Measurements from ENCODE around the gene KLHDC8A.
"Not testable (repeated sequence)": the region's sequence is repeated elsewhere in the genome, so short reads cannot be mapped to it uniquely, and the experiment has no call there.

The KLHDC8A gene

DNA sequence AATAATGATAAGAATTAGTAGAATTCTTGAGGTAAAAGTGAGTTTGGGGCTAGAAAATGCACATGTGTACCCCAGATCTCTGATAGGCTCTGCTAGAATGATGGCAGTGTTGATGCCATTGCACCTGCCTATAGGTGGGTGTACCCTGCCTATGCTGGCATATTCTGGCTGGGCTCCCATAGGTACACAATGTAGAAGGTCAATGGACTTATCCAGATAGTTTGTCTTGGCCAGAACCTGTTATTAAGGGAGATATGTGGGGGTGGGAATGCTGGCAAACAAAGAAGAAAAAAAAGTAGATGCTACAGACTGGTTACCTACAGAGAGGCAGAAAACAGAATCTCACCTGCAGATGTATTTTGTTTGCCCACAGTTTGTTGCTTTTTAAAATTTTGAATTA is 14.1 kb upstream of the KLHDC8A start:
- no peak for DNase-seq

DNA sequence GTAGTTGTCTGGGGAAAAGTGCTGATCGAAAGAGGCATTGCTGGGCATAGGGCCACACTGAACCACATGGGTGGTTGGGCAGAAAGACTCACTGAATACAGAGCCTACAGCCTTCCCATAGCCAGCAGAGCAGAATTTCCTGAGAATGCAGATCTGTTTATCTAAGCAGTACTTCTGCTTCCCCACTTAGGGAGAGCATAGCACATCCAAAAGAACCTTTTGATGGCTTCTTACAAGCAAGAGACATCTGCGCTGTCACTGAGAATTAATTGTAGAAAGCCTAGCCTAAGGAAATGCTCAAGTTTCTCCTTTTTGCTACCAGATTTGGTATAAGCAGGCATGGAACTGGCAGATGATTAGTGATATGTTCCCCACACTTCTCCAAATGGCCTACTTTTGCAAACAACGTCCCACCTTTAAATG is 13.0 kb upstream of the KLHDC8A start:
- no peak for DNase-seq

DNA sequence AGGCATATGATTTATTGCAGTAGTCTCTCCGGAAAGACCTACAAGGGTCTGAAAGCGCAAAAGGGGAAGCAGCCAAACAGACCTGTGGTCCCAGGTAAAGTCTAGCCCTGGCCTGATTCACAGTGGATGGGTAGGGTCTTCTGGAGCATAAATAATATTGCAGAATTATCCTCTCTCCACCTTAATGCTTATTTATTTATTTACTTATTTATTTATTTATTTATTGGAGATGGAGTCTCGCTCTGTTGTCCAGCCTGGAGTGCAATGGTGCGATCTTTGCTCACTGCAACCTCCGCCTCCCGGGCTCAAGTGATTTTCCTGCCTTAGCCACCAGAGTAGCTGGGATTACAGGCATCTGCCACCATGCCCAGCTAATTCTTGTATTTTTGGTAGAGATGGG is 11.8 kb upstream of the KLHDC8A start:
- no peak for DNase-seq

DNA sequence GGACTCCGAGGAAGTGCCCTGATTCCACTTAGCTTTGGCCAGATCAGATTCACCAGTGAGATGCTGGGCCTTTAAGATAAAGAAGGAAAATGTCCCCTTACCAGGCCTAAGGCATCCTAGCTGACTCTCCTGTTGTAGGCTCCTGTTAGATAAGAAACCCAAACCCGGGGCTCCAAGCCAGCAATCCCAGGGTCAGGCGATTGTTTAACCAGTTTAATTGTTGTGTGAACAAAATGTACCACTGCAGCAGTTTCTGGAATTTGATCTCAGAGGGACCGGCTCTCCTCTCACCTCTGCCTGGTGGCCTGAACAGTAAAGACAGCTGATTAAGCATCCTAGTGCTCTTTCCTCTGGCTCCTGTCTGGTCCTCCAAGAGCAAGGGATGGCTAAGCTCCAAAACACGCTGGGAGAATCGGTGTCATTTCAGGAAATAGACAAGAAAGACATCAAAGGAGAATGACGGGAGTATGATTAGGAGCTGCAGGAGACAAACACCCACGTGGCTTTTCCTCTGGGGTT is 9.3 kb upstream of the KLHDC8A start:
- no peak for DNase-seq

DNA sequence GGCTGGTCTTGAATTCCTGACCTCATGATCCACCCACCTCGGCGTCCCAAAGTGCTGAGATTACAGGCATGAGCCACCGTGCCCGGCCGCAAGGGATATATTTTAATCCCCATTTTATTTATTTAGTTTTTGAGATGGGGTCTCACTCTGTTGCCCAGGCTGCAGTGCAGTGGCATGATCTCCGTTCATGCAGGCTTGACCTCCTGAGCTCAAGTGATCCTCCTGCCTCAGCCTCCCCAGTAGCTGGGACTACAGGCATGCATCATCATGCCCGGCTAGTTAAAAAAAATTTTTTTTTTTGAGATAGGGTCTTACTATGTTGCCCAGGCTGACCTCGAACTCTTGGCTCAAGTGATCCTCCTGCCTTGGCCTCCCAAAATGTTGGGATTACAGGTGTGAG is 8.4 kb upstream of the KLHDC8A start:
- not testable (repeated sequence) for DNase-seq

DNA sequence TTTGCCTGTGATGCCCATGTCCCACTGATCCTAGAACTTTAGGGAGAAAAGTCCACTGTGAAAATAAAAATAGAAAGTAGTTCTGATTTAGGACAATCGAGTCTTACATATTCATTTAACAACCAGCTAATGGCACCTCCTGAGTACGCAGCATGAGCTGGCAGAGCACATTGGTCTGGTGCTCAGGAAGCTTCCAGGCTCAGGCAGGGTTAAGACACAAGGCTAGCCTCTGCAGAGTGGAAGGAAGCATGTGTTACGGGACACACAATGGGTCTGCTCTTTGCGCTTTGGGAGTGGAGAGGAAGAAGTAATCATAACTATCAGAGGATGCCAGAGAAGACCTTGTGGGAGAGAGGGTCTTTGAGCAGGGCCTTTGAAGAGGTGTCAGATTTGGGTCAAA is 4.2 kb upstream of the KLHDC8A start:
- no peak for DNase-seq

DNA sequence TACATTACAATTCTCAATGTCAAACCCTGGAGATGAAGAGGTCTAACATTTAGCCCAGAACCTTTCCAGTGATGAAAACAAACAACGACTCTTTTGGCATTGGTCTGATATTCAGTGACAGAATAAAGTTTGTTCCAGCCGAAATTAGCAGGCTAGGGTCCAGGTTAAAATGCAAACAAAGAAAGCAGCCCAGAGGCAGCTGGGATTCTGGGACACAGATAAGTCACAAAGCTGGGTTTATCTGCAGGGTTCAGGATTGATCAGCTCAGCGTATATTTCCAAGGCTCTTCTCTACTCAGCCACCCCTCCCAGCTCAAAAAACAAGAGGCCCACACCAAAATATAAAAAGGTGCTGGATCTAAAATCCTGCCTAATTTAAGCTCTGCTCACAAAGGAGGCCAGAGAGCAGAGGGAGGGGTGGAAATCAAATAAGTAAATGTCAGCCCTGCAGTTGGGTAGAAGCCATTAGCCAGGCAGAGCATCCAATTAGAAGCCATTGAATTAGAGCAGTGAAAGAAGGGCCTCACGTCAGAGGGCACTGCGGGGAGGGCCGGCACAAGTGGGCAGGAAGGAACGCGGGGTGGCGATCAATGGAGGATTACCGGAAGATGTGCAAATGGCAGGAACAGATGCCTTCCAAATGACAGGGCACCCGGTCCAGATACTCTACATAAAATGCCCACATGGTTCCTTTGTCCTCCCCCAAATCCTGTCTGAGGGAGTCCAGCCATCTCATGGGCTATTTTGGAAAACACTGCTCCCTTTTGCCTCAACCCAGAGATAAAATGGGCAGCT is 3.2 kb upstream of the KLHDC8A start:
- DNase-seq = no peak

DNA sequence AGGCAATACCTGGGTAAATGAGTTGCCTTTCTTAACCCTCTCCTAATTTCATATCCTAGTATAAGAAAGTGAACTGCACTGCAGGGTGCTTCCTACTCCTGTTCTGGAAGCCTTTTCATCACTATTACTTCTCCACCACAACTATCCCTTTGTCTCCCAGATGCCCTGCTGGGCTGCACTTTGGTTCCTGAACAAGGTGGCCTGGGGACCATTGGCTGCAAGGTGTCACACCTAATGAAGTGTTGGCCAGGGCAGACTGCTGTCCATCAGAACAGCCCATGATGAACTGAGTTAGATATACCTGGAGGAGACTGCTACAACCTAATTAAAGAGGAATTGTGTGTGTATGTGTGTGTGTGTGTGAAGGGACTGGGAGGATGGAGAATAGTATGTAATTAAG is 1.9 kb upstream of the KLHDC8A start:
- DNase-seq = no peak

DNA sequence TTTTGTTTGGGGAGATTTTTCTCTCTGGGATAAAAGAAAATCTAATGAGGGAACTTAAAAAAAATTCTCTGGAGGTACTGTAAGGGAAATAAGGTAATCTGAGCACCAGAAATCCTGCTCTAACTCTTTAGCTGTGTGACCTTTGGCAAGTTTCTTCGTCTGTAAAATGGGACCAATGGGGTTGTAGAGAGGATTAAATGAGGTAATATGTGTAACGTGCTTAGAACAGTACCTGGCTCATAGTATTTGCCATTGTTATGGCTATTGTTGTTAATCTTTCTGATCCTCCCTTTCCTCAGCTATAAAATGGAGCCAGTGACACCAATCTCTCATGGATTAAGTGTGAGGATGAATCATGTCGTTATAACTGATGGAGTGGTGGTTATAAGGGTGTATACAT is 845 bp upstream of the KLHDC8A start:
- DNase-seq = no peak

DNA sequence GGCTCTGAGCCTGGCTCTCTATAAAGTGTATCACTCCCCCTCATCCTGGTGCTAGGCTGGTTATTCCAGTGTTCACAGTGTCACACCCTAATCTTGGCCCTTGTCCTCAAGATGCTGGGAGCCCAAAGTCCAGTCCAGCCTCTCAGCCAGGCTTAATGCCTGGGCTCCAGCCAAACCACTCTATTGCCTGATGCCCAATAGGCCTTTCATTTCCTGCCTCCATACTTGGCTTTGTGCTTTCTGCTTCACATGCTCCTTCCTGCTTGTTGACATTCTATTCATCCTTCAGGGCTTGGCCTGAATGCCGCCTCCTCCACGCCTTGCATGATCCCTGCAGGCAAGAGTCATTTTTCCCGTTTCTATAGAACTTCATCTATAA is 1.7 kb downstream of the KLHDC8A start:
- no peak for DNase-seq

DNA sequence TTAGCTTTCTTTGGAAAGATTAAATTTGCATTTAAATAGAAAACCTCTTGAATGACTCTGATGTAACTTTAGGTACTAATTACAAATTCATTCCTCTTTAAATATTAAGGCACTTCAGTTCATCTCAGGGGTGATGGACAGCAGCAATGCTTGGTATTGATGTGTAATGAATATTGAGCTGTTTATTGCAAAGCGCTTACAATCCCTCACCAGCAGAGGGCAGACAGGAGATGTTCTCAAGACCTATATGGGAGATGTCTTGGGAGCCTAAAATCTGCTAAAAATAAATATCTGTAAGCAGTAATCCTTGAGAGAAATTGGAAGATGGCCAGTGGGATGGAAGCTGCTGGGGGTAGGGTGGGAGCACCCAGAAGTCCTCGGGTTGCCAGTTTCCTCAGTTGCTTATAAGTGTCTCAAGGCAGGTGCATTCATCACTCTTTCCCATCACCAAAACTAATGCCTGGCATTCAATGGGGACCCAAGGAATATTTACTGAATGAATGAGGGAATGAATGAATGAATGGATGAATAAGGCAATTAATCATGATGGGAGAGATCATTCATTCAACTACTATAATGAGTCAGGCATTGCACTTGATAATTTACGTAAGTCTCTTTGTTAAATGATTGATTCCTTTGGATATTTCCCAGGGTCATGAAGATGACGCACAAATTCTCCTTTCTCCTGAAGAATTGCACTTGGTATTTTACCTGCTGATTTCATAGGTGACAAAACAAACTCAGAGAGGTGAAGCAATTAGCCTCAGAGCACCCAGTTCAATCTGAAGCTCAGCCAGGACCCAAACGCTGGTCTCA is 2.3 kb downstream of the KLHDC8A start:
- peak; percentile 49 for DNase-seq

DNA sequence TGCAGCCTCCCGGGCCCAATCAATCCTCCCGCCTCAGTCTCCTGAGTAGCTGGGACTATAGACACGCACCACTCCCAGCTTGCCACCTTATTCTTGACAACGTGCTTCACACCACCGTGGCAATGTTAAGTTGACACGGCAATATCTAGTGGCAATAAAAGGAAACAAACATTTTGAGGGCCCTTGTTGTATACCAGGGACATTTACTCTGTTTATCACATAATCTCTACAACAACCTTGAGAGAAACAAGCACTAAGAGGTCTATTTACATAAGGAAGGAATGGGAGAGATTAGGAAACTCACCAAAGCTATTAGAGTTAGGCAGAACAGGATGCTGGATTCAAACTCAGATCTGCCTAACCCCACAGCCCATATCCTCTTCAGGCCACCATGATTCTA is 3.1 kb downstream of the KLHDC8A start:
- DNase-seq = no peak

DNA sequence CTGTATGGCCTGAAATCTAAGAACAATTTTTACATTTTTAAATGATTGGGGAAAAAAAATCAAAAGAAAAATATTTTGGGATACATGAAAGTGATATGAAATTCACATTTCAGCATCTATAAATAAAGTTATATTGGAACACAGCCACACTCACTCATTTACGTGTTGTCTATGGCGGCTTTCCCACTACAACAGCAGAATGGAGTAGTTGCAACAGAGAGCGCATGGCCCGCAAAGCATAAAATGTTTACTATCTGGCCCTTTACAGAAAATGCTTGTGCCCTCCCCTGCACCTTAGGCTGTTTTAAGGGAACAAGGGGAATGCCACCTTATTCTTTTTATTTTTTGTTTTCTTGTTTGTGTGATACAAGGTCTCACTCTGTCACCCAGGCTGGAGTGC is 3.5 kb downstream of the KLHDC8A start:
- no peak for DNase-seq

DNA sequence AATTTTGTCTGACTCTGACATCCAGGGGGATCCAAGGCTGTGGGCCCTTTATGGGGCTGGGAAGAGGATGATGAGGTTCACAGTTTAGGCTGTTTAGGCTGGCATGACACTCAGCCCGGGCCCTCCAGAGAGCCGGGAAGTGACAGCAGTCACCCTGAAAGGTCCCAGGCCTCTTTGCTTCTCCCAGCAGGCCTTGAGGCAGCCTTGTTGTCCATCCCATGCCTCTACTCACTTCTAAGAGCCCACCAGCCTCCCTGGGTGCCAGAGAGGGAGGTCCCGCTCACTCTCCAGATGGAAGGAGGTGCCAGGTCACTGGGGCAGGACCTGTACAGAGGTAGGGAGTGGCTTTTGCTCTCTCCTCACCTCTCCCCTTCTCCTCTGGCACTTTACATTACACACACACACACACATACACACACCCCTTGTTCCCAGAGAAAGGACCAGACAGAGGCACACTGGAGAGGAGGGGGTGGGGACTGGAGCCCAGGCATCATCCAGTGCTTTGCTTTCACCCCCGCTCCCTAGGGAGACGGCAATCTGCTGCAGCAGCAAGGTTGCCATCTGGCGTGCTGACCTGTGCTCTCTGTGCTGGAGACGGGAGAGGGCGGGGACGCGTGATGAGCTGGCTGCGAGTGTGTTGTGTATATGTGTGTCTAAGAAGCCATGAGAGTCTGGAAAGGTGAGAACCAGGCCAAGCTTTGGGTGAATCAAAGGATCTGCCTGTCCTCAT is 4.6 kb downstream of the KLHDC8A start:
- DNase-seq = no peak

DNA sequence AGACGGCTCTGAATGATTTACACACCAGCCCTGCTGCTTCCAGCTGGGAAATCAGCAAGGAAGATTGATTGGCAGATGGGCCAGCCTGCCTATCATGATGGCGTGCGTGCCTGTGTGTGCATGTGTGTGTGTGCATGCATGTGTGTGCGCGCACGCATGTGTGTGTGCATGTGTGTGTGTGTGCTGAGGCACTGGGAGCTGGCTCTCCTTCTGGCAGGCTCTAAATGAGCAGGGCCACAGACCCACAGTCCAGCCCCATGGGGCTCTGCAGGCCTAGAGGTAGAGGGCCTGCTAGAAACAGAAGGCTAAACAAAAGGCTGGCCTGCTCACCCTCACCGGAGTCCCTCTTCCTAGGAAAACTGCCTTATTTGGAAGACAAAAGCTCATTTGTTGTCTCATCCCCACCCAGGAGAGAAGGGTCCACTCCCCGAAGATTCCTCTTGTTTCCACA is 6.0 kb downstream of the KLHDC8A start:
- no peak for DNase-seq

DNA sequence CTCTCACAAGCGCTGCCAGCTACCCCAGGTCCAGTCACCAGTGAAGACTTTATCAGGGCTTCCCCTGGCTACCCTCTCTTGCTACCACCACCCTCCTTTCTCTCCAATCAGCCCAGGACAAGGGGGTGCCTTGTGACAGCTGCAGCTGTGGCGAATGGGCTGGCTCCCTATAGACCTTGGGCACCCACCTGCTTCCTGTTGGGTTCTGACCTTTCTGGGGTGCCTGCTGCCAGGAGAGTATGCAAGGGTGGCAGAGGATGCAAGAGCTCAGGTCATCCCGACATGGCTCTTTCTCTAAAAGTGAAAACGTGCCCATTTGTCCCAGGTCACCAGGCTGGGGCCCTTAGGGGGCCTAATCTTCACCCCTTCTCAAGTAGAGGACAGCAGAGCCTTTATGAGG is 6.6 kb downstream of the KLHDC8A start:
- no peak for DNase-seq

DNA sequence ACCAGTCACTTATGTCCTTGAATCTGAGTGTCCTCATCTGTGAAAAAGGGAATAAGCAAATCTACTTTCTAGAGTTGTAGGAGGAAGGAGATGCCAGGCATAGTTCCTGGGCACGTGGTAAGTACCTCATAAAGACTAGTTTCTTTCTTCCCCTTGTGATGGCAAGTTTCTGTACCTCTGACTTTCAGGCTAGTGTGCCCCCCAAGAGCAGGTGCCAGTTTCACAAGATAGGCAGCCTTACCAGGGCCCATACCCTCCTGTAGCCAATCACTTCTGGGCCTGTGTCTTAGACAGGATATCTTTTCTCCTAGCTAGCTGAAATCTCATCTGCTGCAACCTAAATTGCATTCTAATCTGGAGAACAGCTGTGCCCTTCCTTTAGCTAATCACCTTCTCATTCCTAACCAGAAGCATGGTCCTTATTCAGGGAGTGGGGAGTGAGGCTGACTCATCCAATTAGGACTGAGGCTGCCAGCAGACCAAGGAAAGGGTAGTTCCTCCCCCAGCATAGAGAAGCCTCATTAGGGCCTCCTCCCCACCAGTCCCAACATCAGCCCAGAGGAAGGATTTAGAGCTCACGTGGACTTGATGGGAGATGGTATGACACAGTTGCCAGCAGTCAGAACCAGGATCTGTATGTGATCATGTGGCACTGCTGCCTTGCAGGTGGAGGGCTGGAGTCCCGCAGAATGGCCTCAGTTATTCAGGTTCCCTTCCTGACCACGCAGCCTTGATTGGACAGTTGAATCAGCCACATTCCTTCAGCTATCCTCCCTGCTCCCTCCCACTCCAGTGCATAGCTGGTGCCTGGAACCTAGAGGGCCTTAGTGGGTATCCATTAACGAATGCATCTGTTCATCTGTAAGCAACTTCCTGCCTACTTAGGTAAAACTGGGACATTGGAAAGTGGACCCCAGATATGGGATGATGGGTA is 7.9 kb downstream of the KLHDC8A start:
- no peak for DNase-seq

DNA sequence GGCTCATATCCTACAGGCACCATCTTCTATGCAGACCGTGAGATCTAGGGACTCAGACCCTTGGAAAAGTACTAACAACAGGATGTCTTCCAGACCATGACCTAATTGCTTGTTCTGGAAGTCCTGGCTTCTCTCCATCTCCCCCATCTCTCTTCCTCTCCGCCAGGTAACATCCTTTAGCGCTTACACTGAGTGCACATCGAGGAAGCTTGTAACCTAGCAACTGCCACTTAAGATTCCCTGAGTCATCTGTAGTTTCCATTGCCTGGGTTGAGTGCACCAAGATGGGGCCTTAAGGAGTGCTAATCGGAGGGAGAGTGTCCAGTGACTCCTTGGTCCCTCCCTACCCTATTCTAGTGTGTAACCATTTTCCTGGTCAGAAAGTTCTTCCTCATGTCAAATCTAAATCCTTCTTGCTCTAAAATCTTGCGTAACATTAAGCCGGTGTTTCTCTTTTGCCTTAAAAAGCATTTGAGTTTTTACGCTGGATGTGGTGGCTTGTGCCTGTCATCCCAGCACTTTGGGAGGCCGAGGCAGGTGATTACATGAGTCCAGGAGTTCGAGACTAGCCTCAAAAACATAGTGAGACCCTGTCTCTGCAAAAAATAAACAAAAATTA is 9.7 kb downstream of the KLHDC8A start:
- no peak for DNase-seq

DNA sequence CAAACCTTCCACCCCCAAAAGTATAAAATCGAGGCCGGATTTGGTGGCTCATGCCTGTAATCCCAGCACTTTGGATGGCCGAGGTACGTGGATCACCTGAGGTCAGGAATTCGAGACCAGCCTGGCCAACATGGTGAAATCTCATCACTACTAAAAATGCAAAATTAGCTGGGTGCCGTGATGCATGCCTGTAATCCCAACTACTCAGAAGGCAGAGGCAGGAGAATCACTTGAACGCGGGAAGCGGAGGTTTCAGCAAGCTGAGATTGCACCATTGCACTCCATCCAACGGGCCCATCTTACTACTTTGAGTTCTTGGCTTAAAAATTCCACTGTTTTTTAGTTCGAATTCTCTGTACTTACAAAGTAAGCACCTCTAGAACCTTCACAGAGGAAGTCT is 11.0 kb downstream of the KLHDC8A start:
- no peak for DNase-seq

DNA sequence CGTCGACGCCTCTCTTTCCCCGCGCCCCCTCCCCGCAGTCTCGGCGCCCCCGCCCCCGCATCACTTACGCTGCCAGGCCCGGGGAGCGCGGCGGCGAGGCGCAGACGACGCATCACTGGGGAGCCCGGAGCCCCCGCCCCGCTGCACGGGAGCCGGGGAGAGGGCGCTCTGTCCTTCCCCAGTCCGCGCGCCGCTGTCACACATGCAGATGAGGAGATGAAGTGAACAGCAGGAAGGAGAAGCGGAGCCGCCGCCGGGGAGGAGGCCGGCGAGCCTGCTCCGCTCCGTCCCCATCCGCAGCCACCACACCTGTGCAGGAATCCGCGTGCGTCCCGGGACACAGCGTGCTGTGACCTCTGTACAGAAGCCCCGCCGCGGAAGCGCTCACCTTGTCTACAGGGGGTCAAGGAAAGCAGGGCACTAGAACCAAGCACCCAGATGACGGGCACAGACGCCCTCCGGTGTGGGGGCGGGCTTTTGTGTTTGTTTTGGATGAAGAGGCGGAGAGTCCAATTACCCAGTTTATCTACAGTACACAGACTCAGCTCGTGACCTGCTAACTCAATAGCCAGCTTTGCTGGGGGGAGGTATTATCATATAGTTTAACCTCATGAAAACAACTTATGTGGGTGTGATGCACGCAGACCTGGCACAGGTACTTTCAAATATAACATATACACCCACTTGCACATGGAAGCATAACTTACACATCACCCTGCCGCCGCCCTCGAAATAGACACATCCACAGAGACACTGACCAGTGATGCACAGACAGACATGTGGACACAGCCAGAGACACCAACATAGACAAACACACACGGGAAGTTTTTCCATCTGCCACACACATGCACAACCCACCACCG is 12.4 kb downstream of the KLHDC8A start:
- peak; percentile 60 for DNase-seq

Data from activated T-cell treated with anti-CD3 and anti-CD28 coated beads for 4 hours (primary cell).